Measurements from ENCODE around the gene UBTD1. TPM values are rescaled to one million over a fixed set of nuclear protein-coding genes. Genes with fewer than 3 reads are reported as not detected.
"Not testable (repeated sequence)": the region's sequence is repeated elsewhere in the genome, so short reads cannot be mapped to it uniquely, and the experiment has no call there.

UBTD1 gene
- total RNA-seq, 2 donors from 2014 or later: 10.2 to 20.4 TPM

GRCh38 chr10:97550336-97551149, 51.8 kb downstream of the UBTD1 start:
- H3K4me1 ChIP-seq (ENCODE audit: control insufficient read depth in 1 of 2, low read depth in 2 of 2): peaks cover 12 to 24% of the 10 kb centered on the region in 2 donors
- H3K27ac ChIP-seq: peak overlapping the region; percentile 19 to 38
- TF ChIP-seq CTCF (IDR thresholded peaks at IDR 0.05): no peak
- ATAC-seq (ENCODE audit: insufficient number of reproducible peaks, low FRiP score, low read depth) (no peak), DNase-seq (ENCODE audit: low spot score) (no peak)
- no peak overlapping the region for H3K4me3 ChIP-seq
- H3K9me3 ChIP-seq: no peaks in the 10 kb centered on the region
- H3K27me3 ChIP-seq (replicated peaks; ENCODE audit: insufficient read depth): no peaks in the 10 kb centered on the region
- H3K36me3 ChIP-seq: no peaks in the 10 kb centered on the region

GRCh38 chr10:97551271-97551670, 52.5 kb downstream of the UBTD1 start:
- no peak overlapping the region for H3K27ac ChIP-seq
- H3K9me3 ChIP-seq: no peaks in the 10 kb centered on the region
- ATAC-seq (ENCODE audit: insufficient number of reproducible peaks, low FRiP score, low read depth) (no peak), DNase-seq (ENCODE audit: low spot score) (no peak)
- no peaks in the 10 kb centered on the region for H3K36me3 ChIP-seq
- TF ChIP-seq CTCF (IDR thresholded peaks at IDR 0.05): no peak
- no peak overlapping the region for H3K4me3 ChIP-seq
- peaks cover 12 to 24% of the 10 kb centered on the region in 2 donors for H3K4me1 ChIP-seq (ENCODE audit: control insufficient read depth in 1 of 2, low read depth in 2 of 2)
- no peaks in the 10 kb centered on the region for H3K27me3 ChIP-seq (replicated peaks; ENCODE audit: insufficient read depth)

GRCh38 chr10:97553575-97554031, 54.9 kb downstream of the UBTD1 start:
- H3K27me3 ChIP-seq (replicated peaks; ENCODE audit: insufficient read depth): no peaks in the 10 kb centered on the region
- no peaks in the 10 kb centered on the region for H3K9me3 ChIP-seq
- no peak overlapping the region for H3K27ac ChIP-seq
- H3K4me1 ChIP-seq (ENCODE audit: control insufficient read depth in 1 of 2, low read depth in 2 of 2): peaks cover 4 to 14% of the 10 kb centered on the region in 2 donors
- ATAC-seq (ENCODE audit: insufficient number of reproducible peaks, low FRiP score, low read depth): peak; percentile 69
- DNase-seq (ENCODE audit: low spot score): peak; percentile 19
- no peaks in the 10 kb centered on the region for H3K36me3 ChIP-seq
- TF ChIP-seq CTCF (IDR thresholded peaks at IDR 0.05): peak; percentile 85
- no peak overlapping the region for H3K4me3 ChIP-seq

GRCh38 chr10:97554336-97554735, 55.6 kb downstream of the UBTD1 start:
- ATAC-seq (ENCODE audit: insufficient number of reproducible peaks, low FRiP score, low read depth); H3K27ac ChIP-seq; H3K27me3 ChIP-seq (replicated peaks; ENCODE audit: insufficient read depth); H3K9me3 ChIP-seq; H3K4me3 ChIP-seq; H3K4me1 ChIP-seq (ENCODE audit: control insufficient read depth in 1 of 2, low read depth in 2 of 2); H3K36me3 ChIP-seq; DNase-seq (ENCODE audit: low spot score): not testable (repeated sequence)

- H3K4me1 ChIP-seq (ENCODE audit: control insufficient read depth in 1 of 2, low read depth in 2 of 2); H3K27ac ChIP-seq; H3K4me3 ChIP-seq; H3K9me3 ChIP-seq; ATAC-seq (ENCODE audit: insufficient number of reproducible peaks, low FRiP score, low read depth); H3K27me3 ChIP-seq (replicated peaks; ENCODE audit: insufficient read depth); H3K36me3 ChIP-seq; DNase-seq (ENCODE audit: low spot score): not testable (repeated sequence)
Observed at GRCh38 chr10:97555541-97555940, 56.8 kb downstream of the UBTD1 start.

- H3K9me3 ChIP-seq; DNase-seq (ENCODE audit: low spot score); ATAC-seq (ENCODE audit: insufficient number of reproducible peaks, low FRiP score, low read depth); H3K27ac ChIP-seq; H3K27me3 ChIP-seq (replicated peaks; ENCODE audit: insufficient read depth); H3K4me1 ChIP-seq (ENCODE audit: control insufficient read depth in 1 of 2, low read depth in 2 of 2); H3K36me3 ChIP-seq: not testable (repeated sequence)
- H3K4me3 ChIP-seq: peak overlapping the region; percentile 29
Observed at GRCh38 chr10:97560731-97561381, 62.1 kb downstream of the UBTD1 start.

GRCh38 chr10:97561386-97562077, 62.8 kb downstream of the UBTD1 start:
- H3K27ac ChIP-seq; H3K4me1 ChIP-seq (ENCODE audit: control insufficient read depth in 1 of 2, low read depth in 2 of 2); H3K4me3 ChIP-seq; H3K9me3 ChIP-seq; H3K36me3 ChIP-seq; ATAC-seq (ENCODE audit: insufficient number of reproducible peaks, low FRiP score, low read depth); H3K27me3 ChIP-seq (replicated peaks; ENCODE audit: insufficient read depth); DNase-seq (ENCODE audit: low spot score): not testable (repeated sequence)

GRCh38 chr10:97562329-97562728, 63.6 kb downstream of the UBTD1 start:
- H3K27ac ChIP-seq; ATAC-seq (ENCODE audit: insufficient number of reproducible peaks, low FRiP score, low read depth); DNase-seq (ENCODE audit: low spot score); H3K9me3 ChIP-seq; H3K4me3 ChIP-seq; H3K27me3 ChIP-seq (replicated peaks; ENCODE audit: insufficient read depth); H3K36me3 ChIP-seq; H3K4me1 ChIP-seq (ENCODE audit: control insufficient read depth in 1 of 2, low read depth in 2 of 2): not testable (repeated sequence)

All from thoracic aorta (tissue), 2 donors.